OCI-LY1 (cell line): ENCODE data around the gene PCNX1.
A peak's percentile ranks its signal among the peaks of the same experiment; 100 is the strongest.

Experiments used
- EZH2 ChIP-seq: fragments of 200-600 bp; sonication (generic), shearing (Covaris generic); IDR thresholded peaks from 2 replicates; pipeline ENCODE4 v1.8.0; 2017; ENCODE audit warnings: borderline replicate concordance, mixed run types, mild to moderate bottlenecking, antibody characterized with exemption, low read length, moderate library complexity, mixed read lengths
- TF ChIP-seq, protein P1 (sequence below): fragments of 200-600 bp; sonication (generic), shearing (Covaris generic); IDR thresholded peaks from 2 replicates; pipeline ENCODE4 v1.5.1; 2017; ENCODE audit warnings: mild to moderate bottlenecking, antibody characterized with exemption, low read length, moderate library complexity, mixed read lengths

DNA sequence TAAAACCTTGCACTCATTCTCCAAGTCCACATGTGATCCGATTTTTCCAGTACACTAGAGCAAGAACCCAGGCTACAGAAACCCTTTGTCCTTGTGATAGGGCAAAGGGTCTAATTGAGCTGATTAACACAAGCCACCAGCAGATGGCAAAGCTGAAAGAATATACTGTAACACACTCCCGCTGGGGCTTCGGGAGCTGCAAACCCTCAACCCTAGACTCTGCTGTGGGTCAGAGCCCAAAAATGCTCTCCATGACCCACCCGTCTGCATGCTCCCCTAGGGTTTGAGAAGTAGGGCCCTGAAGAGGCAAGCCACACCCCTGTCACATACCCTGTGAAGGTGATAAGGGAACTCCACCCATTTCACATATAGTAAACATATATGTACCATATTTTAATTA is 33.6 kb upstream of the PCNX1 start:
- TF ChIP-seq, protein P1, sequence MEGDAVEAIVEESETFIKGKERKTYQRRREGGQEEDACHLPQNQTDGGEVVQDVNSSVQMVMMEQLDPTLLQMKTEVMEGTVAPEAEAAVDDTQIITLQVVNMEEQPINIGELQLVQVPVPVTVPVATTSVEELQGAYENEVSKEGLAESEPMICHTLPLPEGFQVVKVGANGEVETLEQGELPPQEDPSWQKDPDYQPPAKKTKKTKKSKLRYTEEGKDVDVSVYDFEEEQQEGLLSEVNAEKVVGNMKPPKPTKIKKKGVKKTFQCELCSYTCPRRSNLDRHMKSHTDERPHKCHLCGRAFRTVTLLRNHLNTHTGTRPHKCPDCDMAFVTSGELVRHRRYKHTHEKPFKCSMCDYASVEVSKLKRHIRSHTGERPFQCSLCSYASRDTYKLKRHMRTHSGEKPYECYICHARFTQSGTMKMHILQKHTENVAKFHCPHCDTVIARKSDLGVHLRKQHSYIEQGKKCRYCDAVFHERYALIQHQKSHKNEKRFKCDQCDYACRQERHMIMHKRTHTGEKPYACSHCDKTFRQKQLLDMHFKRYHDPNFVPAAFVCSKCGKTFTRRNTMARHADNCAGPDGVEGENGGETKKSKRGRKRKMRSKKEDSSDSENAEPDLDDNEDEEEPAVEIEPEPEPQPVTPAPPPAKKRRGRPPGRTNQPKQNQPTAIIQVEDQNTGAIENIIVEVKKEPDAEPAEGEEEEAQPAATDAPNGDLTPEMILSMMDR: peak; percentile 20; the same call in 1 of the 2 replicates
- TF ChIP-seq EZH2: no peak
